IMR-90 (cell line): ENCODE data around the gene CALR3.

Experiments
- BHLHE40 ChIP-seq: fragments of 150-350 bp; IDR thresholded peaks from 2 replicates; pipeline ENCODE4 v1.6.1; 2016; ENCODE audit warnings: mild to moderate bottlenecking, low read depth, low read length
- CEBPB ChIP-seq: IDR thresholded peaks from 2 replicates; pipeline ENCODE4 v1.6.1; 2012; ENCODE audit warnings: low read depth, low read length, improper control_type of control experiment
- CHD1 ChIP-seq: IDR thresholded peaks from 2 replicates; pipeline ENCODE4 v1.6.1; 2012; ENCODE audit warnings: low read depth, low read length, improper control_type of control experiment
- FOS ChIP-seq: fragments of 150-350 bp; IDR thresholded peaks from 2 replicates; pipeline ENCODE4 v1.6.1; 2016; ENCODE audit warnings: low read depth, low read length
- MAZ ChIP-seq: IDR thresholded peaks from 2 replicates; pipeline ENCODE4 v1.6.1; 2012; ENCODE audit warnings: low read depth, mild to moderate bottlenecking, low read length, improper control_type of control experiment, moderate library complexity, borderline replicate concordance
- MXI1 ChIP-seq: IDR thresholded peaks from 2 replicates; pipeline ENCODE4 v1.6.1; 2012; ENCODE audit warnings: low read depth, mild to moderate bottlenecking, low read length, moderate library complexity, borderline replicate concordance
- NFE2L2 ChIP-seq: fragments of 150-350 bp; IDR thresholded peaks from 2 replicates; pipeline ENCODE4 v1.6.1; 2016; ENCODE audit warnings: low read depth, mild to moderate bottlenecking, low read length
- POLR2A ChIP-seq: IDR thresholded peaks from 2 replicates; pipeline ENCODE4 v1.6.1; 2012; ENCODE audit warnings: mild to moderate bottlenecking, low read depth, low read length
- RAD21 ChIP-seq: IDR thresholded peaks from 2 replicates; pipeline ENCODE4 v1.6.1; 2012; ENCODE audit warnings: low read length, improper control_type of control experiment
- RCOR1 ChIP-seq: IDR thresholded peaks from 2 replicates; pipeline ENCODE4 v1.6.1; 2012; ENCODE audit warnings: mild to moderate bottlenecking, low read length, improper control_type of control experiment; ENCODE audit not compliant: insufficient replicate concordance
- RFX5 ChIP-seq: IDR thresholded peaks from 2 replicates; pipeline ENCODE4 v1.8.0; 2012; ENCODE audit warnings: low read depth, mild to moderate bottlenecking, low read length, moderate library complexity
- SMC3 ChIP-seq: fragments of 150-350 bp; IDR thresholded peaks from 2 replicates; pipeline ENCODE4 v1.6.1; 2016; ENCODE audit warnings: low read depth, mild to moderate bottlenecking, antibody characterized with exemption, low read length, moderate library complexity
- TF ChIP-seq, protein P1 (sequence below): conservative IDR thresholded peaks from 2 replicates; pipeline ENCODE4 v1.5.1; 2012; ENCODE audit warnings: mild to moderate bottlenecking, low read depth, low read length, improper control_type of control experiment
- TF ChIP-seq, protein P2 (sequence below): fragments of 150-350 bp; IDR thresholded peaks from 2 replicates; pipeline ENCODE4 v1.6.1; 2017; ENCODE audit warnings: mild to moderate bottlenecking, antibody characterized with exemption, low read length, low read depth

DNA sequence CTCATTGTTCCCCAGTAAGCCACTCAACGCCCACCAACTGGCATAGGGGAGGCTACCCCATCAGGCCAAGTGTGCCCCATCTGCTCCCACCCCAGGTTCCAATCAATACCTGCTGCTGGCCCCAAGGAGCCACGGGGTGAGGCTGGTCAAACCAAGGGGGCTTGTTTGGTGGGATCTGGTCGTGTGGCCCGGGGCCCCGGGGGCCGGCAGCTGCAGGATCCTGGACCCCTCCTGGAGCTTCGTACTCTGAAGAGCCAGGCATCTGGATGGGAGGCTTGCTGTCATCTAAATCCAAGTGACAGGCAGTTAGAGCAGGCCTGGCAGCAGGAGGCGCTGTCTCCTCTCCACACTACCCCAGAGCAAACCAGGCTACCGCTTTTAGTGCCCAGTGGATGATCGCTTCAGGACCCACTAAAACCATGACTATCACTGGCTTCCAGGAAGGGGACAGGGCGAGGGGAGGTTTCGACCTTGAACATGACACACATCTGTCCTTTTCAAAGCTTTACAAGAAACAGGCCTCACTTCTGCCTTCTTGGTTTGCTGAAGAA lies 32.1 kb upstream of the CALR3 start:
- TF ChIP-seq, protein P1, sequence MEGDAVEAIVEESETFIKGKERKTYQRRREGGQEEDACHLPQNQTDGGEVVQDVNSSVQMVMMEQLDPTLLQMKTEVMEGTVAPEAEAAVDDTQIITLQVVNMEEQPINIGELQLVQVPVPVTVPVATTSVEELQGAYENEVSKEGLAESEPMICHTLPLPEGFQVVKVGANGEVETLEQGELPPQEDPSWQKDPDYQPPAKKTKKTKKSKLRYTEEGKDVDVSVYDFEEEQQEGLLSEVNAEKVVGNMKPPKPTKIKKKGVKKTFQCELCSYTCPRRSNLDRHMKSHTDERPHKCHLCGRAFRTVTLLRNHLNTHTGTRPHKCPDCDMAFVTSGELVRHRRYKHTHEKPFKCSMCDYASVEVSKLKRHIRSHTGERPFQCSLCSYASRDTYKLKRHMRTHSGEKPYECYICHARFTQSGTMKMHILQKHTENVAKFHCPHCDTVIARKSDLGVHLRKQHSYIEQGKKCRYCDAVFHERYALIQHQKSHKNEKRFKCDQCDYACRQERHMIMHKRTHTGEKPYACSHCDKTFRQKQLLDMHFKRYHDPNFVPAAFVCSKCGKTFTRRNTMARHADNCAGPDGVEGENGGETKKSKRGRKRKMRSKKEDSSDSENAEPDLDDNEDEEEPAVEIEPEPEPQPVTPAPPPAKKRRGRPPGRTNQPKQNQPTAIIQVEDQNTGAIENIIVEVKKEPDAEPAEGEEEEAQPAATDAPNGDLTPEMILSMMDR: peak; percentile 25; the same call in 1 of the 2 replicates
- TF ChIP-seq SMC3 (no peak), POLR2A (no peak), CEBPB (no peak), MAZ (no peak), BHLHE40 (no peak), FOS (no peak), RAD21 (0 out of 2 replicates have a peak, but pooled peaks have one; percentile 27), RFX5 (no peak), CHD1 (no peak), RCOR1 (no peak), MXI1 (no peak), NFE2L2 (no peak)
- TF ChIP-seq, protein P2, sequence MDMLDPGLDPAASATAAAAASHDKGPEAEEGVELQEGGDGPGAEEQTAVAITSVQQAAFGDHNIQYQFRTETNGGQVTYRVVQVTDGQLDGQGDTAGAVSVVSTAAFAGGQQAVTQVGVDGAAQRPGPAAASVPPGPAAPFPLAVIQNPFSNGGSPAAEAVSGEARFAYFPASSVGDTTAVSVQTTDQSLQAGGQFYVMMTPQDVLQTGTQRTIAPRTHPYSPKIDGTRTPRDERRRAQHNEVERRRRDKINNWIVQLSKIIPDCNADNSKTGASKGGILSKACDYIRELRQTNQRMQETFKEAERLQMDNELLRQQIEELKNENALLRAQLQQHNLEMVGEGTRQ: no peak
